ENCODE results near the gene WWTR1.

WWTR1 gene

GRCh38 chr3:149496891-149497290 is 160.9 kb downstream of the WWTR1 start:
- no peak for TF ChIP-seq CTCF (IDR thresholded peaks at IDR 0.05; ENCODE audit: low read depth, low read length)
- H3K4me3 ChIP-seq (ENCODE audit: low read depth, low read length) = no peak overlapping the region

- TF ChIP-seq CTCF (IDR thresholded peaks at IDR 0.05; ENCODE audit: low read depth, low read length) = no peak
- H3K4me3 ChIP-seq (ENCODE audit: low read depth, low read length) = no peak overlapping the region
Observed at GRCh38 chr3:149495581-149496125, 162.2 kb downstream of the WWTR1 start.

- H3K4me3 ChIP-seq (ENCODE audit: low read depth, low read length) = no peak overlapping the region
- no peak for TF ChIP-seq CTCF (IDR thresholded peaks at IDR 0.05; ENCODE audit: low read depth, low read length)
Observed at GRCh38 chr3:149494759-149495580, 162.9 kb downstream of the WWTR1 start.

GRCh38 chr3:149494022-149494758 is 163.6 kb downstream of the WWTR1 start:
- H3K4me3 ChIP-seq (ENCODE audit: low read depth, low read length) = no peak overlapping the region
- peak; percentile 66 for TF ChIP-seq CTCF (IDR thresholded peaks at IDR 0.05; ENCODE audit: low read depth, low read length)

- TF ChIP-seq CTCF (IDR thresholded peaks at IDR 0.05; ENCODE audit: low read depth, low read length) = no peak
- no peak overlapping the region for H3K4me3 ChIP-seq (ENCODE audit: low read depth, low read length)
Observed at GRCh38 chr3:149493315-149494021, 164.4 kb downstream of the WWTR1 start.

- TF ChIP-seq CTCF (IDR thresholded peaks at IDR 0.05; ENCODE audit: low read depth, low read length) = no peak
- no peak overlapping the region for H3K4me3 ChIP-seq (ENCODE audit: low read depth, low read length)
Observed at GRCh38 chr3:149490260-149490971, 167.4 kb downstream of the WWTR1 start.

All from WI38 (cell line).